Neural cell (in vitro differentiated cells): ENCODE results near the gene MED13L.

Experiments used
- CTCF ChIP-seq: fragments of 450-650 bp; IDR thresholded peaks from 2 replicates; pipeline ENCODE4 v1.5.1; 2014; ENCODE audit warnings: antibody characterized with exemption, mild to moderate bottlenecking, moderate library complexity; ENCODE audit not compliant: poor library complexity, severe bottlenecking
- EP300 ChIP-seq: fragments of 450-650 bp; conservative IDR thresholded peaks from 2 replicates; pipeline ENCODE4 v1.6.1; 2014; ENCODE audit warnings: antibody characterized with exemption, mild to moderate bottlenecking, moderate library complexity; ENCODE audit not compliant: poor library complexity, severe bottlenecking
- MXI1 ChIP-seq: fragments of 450-650 bp; conservative IDR thresholded peaks from 2 replicates; pipeline ENCODE4 v1.6.1; 2014; ENCODE audit warnings: antibody characterized with exemption, mild to moderate bottlenecking; ENCODE audit not compliant: poor library complexity, severe bottlenecking
- RAD21 ChIP-seq: fragments of 450-650 bp; conservative IDR thresholded peaks from 2 replicates; pipeline ENCODE4 v1.6.1; 2014; ENCODE audit warnings: antibody characterized with exemption, mild to moderate bottlenecking, moderate library complexity
- REST ChIP-seq: IDR thresholded peaks from 2 replicates; pipeline ENCODE4 v1.6.1; 2012; ENCODE audit warnings: borderline replicate concordance
- SMC3 ChIP-seq: fragments of 450-650 bp; conservative IDR thresholded peaks from 2 replicates; pipeline ENCODE4 v1.6.1; 2014; ENCODE audit warnings: antibody characterized with exemption, mild to moderate bottlenecking, moderate library complexity; ENCODE audit not compliant: poor library complexity
- TAF1 ChIP-seq: IDR thresholded peaks from 2 replicates; pipeline ENCODE4 v1.6.1; 2012; ENCODE audit warnings: low read depth

GRCh38 chr12:116000252-116000651 lies 277.2 kb downstream of the MED13L start:
- TF ChIP-seq CTCF (no peak), EP300 (no peak), REST (no peak), MXI1 (no peak), SMC3 (no peak), TAF1 (no peak), RAD21 (no peak)
